Activated CD8-positive, alpha-beta T cell treated with anti-CD3 and anti-CD28 coated beads for 36 hours (primary cell): Measurements from ENCODE around the gene SBF2. TPM values are rescaled to one million over a fixed set of nuclear protein-coding genes. Genes with fewer than 3 reads are reported as not detected.

Experiments used
- ATAC-seq: fragments of 200-7000 bp; cut with Tn5 transposase; one replicate; pipeline ENCODE4 v1.10.0; 2021; ENCODE audit warnings: mild to moderate bottlenecking, moderate library complexity
- CTCF ChIA-PET: fragments of 350-600 bp; sonication (Branson Sonifier 250); formaldehyde crosslinking; loops from one replicate; lab custom pipeline; 2021; ENCODE audit warnings: antibody characterized with exemption; lab: Charles Lee
- POLR2A ChIA-PET: fragments of 350-600 bp; sonication (Branson Sonifier 250); formaldehyde crosslinking; loops from one replicate; lab custom pipeline; 2021; ENCODE audit warnings: antibody characterized with exemption; lab: Charles Lee
- DNase-seq: peaks from one replicate; pipeline ENCODE4 v3.0.0-alpha.2; 2020
- H3K27ac Mint-ChIP-seq: one replicate; pipeline ENCODE4 v1.8.0; 2021; ENCODE audit warnings: mild to moderate bottlenecking, mixed read lengths
- H3K27me3 Mint-ChIP-seq: one replicate; pipeline ENCODE4 v1.8.0; 2021; ENCODE audit warnings: mixed read lengths
- H3K36me3 Mint-ChIP-seq: one replicate; pipeline ENCODE4 v1.8.0; 2021; ENCODE audit warnings: low read depth, mixed read lengths
- H3K4me1 Mint-ChIP-seq: one replicate; pipeline ENCODE4 v1.8.0; 2021; ENCODE audit warnings: low read depth, mixed read lengths
- H3K4me3 Mint-ChIP-seq: one replicate; pipeline ENCODE4 v1.8.0; 2021; ENCODE audit warnings: mild to moderate bottlenecking, moderate library complexity, mixed read lengths
- H3K9me3 Mint-ChIP-seq: one replicate; pipeline ENCODE4 v1.8.0; 2021; ENCODE audit warnings: mixed read lengths
- CTCF ChIP-seq: fragments of 200-600 bp; IDR thresholded peaks from one replicate; pipeline ENCODE4 v1.8.0; 2022; ENCODE audit warnings: antibody characterized with exemption, mild to moderate bottlenecking
- intact Hi-C: fragments of 100-400 bp; cut with micrococcal nuclease; formaldehyde crosslinking; loops from one replicate; pipeline ENCODE4 v1.10.0; 2022
- total RNA-seq, 2 experiments: library from RNA; stranded (reverse); gene quantifications; one replicate each; pipeline ENCODE4 v1.2.3, GENCODE V29; 2021

SBF2 gene
- total RNA-seq, 2 experiments from 2014 or later: 10.0 to 11.0 TPM

DNA sequence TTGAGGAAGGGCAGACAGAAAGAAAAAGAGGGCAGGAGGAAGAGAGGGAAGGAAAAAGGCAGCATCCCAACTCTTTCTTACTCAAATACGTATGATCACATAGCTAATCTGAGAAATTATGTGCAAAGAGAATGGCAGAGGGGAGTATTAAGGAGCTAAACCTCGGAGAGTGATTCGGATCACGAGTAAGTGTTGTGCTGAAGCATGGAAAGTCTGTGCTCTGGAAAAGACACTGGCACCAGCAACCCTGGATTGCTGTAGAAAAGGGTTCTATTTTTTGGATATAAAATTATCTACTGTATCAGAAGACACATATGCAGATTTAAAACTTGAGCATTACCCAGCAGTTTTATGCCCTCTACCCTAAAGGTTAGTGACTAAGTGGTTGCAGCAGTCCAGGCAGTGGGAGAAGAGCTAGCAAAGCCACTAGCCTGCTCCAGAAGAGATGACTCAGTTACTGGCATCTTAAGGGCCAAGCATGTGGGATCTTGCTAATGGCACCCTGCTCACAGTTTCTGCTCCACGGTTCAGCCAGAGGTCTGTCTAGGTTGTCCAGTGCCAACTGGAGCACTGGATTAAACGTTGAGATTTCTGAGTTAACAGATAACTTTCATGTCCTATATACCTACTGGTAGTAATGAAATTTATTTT, 478.4 kb downstream of the SBF2 start:
- no peaks in the 10 kb centered on the region for H3K27me3 Mint-ChIP-seq
- H3K27ac Mint-ChIP-seq: no peak overlapping the region
- no peak for TF ChIP-seq CTCF
- CTCF ChIA-PET: interaction anchor here (0.9 to 1.2 kb wide), 2 partner anchors 12 to 281 kb away, joined by 3 to 5 read pairs; no protein-coding TSS in a partner anchor
- DNase-seq (no peak), ATAC-seq (no peak)
- no peaks in the 10 kb centered on the region for H3K9me3 Mint-ChIP-seq
- H3K4me1 Mint-ChIP-seq: no peaks in the 10 kb centered on the region
- H3K4me3 Mint-ChIP-seq: no peak overlapping the region
- intact Hi-C loops: no loop called here
- POLR2A ChIA-PET: interaction anchor here (0.5 to 1.2 kb wide), 2 partner anchors 13 to 26 kb away, joined by 3 to 4 read pairs; no protein-coding TSS in a partner anchor
- H3K36me3 Mint-ChIP-seq: peaks cover 8% of the 10 kb centered on the region

GRCh38 chr11:9814108-9814507, 479.9 kb downstream of the SBF2 start:
- Mint-ChIP-seq H3K4me1 (no peaks in the 10 kb centered on the region), H3K27ac (no peak overlapping the region), H3K9me3 (no peaks in the 10 kb centered on the region), H3K36me3 (peaks cover 11% of the 10 kb centered on the region), H3K4me3 (no peak overlapping the region), H3K27me3 (no peaks in the 10 kb centered on the region)
- CTCF ChIA-PET: interaction anchor here (0.7 kb wide), 1 partner anchor 13 kb away, joined by 3 read pairs; no protein-coding TSS in a partner anchor
- TF ChIP-seq CTCF: no peak
- DNase-seq (no peak), ATAC-seq (no peak)
- POLR2A ChIA-PET: no interaction called here
- intact Hi-C loops: no loop called here

DNA sequence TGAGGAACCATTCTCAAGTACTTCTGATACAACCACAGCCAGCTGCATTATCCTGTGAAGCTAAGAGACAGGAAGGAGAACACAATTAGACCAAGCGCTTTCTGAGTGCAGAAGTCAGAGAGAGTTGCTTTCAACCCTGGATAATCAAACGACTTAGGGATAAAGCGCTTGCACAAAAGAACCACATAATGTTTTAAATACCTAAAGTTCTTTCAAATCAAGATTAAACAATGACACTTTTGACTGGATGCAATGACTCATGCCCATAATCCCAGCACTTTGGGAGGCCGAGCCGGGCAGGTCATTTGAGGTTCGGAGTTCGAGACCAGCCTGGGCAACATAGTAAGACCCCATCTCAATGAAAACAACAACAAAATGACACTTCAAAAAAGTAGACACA, 485.1 kb downstream of the SBF2 start:
- POLR2A ChIA-PET: no interaction called here
- no peak for DNase-seq
- no peaks in the 10 kb centered on the region for H3K9me3 Mint-ChIP-seq
- no peak overlapping the region for H3K27ac Mint-ChIP-seq
- ATAC-seq: no peak
- no peak for TF ChIP-seq CTCF
- H3K4me1 Mint-ChIP-seq: no peaks in the 10 kb centered on the region
- H3K27me3 Mint-ChIP-seq: no peaks in the 10 kb centered on the region
- CTCF ChIA-PET: interaction anchor here (0.7 to 1.2 kb wide), 2 partner anchors 41 to 71 kb away, joined by 3 read pairs; no protein-coding TSS in a partner anchor
- peaks cover 32% of the 10 kb centered on the region for H3K36me3 Mint-ChIP-seq
- no peak overlapping the region for H3K4me3 Mint-ChIP-seq
- intact Hi-C loops: no loop called here

DNA sequence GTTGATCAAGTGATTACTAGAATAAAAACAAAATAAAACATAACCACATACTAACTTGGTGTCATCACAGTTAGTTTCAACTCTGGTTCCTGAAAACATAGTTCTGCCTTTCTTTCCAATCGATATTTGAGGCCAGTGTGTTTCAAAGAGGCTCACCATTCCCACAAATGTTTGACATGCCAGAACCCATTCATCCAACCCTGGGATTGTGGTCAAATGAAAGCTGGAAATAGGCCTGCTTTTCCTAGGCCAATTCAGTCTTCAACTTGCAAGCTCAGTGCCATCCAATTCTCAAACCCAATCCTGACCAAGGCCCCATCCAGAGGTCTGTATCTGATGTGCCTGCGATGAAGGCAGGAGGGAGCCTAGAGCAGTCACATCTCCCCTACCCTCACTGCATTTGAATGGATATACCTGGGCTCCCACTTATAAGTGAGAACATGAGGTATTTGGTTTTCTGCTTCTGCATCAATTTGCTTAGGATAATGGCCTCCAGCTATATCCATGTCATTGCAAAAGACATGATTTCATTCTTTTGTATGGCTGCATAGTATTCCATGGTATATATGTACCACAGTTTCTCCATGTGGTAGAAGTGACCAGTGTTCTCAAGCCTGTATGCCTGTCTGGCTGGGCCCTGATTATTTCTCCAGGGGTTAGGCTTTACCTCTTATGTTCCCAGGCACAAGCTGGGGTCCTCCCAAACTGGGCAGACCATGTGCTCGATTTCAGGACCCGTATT, 486.9 kb downstream of the SBF2 start:
- Mint-ChIP-seq H3K36me3 (peaks cover 33% of the 10 kb centered on the region), H3K4me1 (peaks cover 7% of the 10 kb centered on the region), H3K27ac (no peak overlapping the region), H3K27me3 (no peaks in the 10 kb centered on the region), H3K4me3 (no peak overlapping the region), H3K9me3 (no peaks in the 10 kb centered on the region)
- ChIA-PET CTCF (interaction anchor here (1.4 kb wide), 1 partner anchor 14 kb away, joined by 3 read pairs; no protein-coding TSS in a partner anchor), POLR2A (interaction anchor here (0.8 kb wide), 1 partner anchor 28 kb away, joined by 3 read pairs; no protein-coding TSS in a partner anchor)
- no peak for TF ChIP-seq CTCF
- intact Hi-C loops: no loop called here
- DNase-seq: no peak
- no peak for ATAC-seq

GRCh38 chr11:9804419-9804902, 489.6 kb downstream of the SBF2 start:
- TF ChIP-seq CTCF: no peak
- POLR2A ChIA-PET: no interaction called here
- H3K9me3 Mint-ChIP-seq: no peaks in the 10 kb centered on the region

More at GRCh38 chr11:9804419-9804902, 489.6 kb downstream of the SBF2 start:
- H3K4me1 Mint-ChIP-seq: peaks cover 11% of the 10 kb centered on the region
- no peak overlapping the region for H3K27ac Mint-ChIP-seq
- DNase-seq: no peak
- H3K27me3 Mint-ChIP-seq: no peaks in the 10 kb centered on the region
- no peak for ATAC-seq
- no peak overlapping the region for H3K4me3 Mint-ChIP-seq
- intact Hi-C loops: no loop called here
- H3K36me3 Mint-ChIP-seq: peaks cover 27% of the 10 kb centered on the region
- CTCF ChIA-PET: interaction anchor here (1.1 kb wide), 1 partner anchor 24 kb away, joined by 3 read pairs; no protein-coding TSS in a partner anchor
